IMR-90 (cell line): ENCODE results near the gene MFSD6. TPM values are rescaled to one million over a fixed set of nuclear protein-coding genes. Genes with fewer than 3 reads are reported as not detected.
"Not testable (repeated sequence)": the region's sequence is repeated elsewhere in the genome, so short reads cannot be mapped to it uniquely, and the experiment has no call there.

Experiments
- ATAC-seq: fragments of 200-7000 bp; cut with Tn5 transposase; 2 replicates; pipeline ENCODE4 v1.9.1; 2020; ENCODE audit warnings: low read depth, mild to moderate bottlenecking, moderate library complexity
- BruUV-seq: library from RNA; stranded (reverse); fragments of 400-500 nt; replicated peaks from 2 replicates; lab custom pipeline; 2021; lab: Mats Ljungman, UMichigan
- CTCF ChIA-PET: fragments of 300-600 bp; formaldehyde crosslinking; extraction: SDS; loops from one replicate; lab custom pipeline; 2021; ENCODE audit warnings: antibody characterized with exemption; lab: Yijun Ruan, JAX
- POLR2A ChIA-PET: fragments of 300-600 bp; sonication (Branson Sonifier 250); formaldehyde crosslinking; loops from one replicate; lab custom pipeline; 2022; ENCODE audit warnings: antibody characterized with exemption; ENCODE audit not compliant: unreplicated experiment; lab: Charles Lee
- DNase-seq: peaks from one replicate; pipeline ENCODE4 v3.0.0; 2013
- H2AFZ ChIP-seq: replicated peaks from 2 replicates; pipeline ENCODE3; 2013; ENCODE audit warnings: low read length, mild to moderate bottlenecking; ENCODE audit not compliant: poor library complexity
- H2AK5ac ChIP-seq: 2 replicates; pipeline ENCODE4 v1.6.1; 2013; ENCODE audit warnings: low read depth, low read length, inconsistent platforms
- H2AK9ac ChIP-seq: replicated peaks from 2 replicates; pipeline ENCODE3; 2013; ENCODE audit warnings: mild to moderate bottlenecking, low read depth, low read length, moderate library complexity; ENCODE audit not compliant: poor library complexity
- H2BK120ac ChIP-seq: 2 replicates; pipeline ENCODE4 v1.6.1; 2013; ENCODE audit warnings: low read depth, low read length, inconsistent platforms
- H2BK15ac ChIP-seq: 3 replicates; pipeline ENCODE4 v1.6.1; 2013; ENCODE audit warnings: low read depth, low read length, inconsistent platforms
- H2BK20ac ChIP-seq: 2 replicates; pipeline ENCODE4 v1.6.1; 2013; ENCODE audit warnings: low read depth, mild to moderate bottlenecking, inconsistent platforms, low read length, moderate library complexity
- H2BK5ac ChIP-seq: 2 replicates; pipeline ENCODE4 v1.6.1; 2013; ENCODE audit warnings: mild to moderate bottlenecking, low read depth, low read length, inconsistent platforms; ENCODE audit not compliant: poor library complexity, severe bottlenecking
- H3K14ac ChIP-seq: replicated peaks from 2 replicates; pipeline ENCODE4 v1.6.1; 2013; ENCODE audit warnings: low read depth, low read length, inconsistent platforms
- H3K18ac ChIP-seq: 2 replicates; pipeline ENCODE4 v1.6.1; 2013; ENCODE audit warnings: low read depth, low read length, control low read depth
- H3K23ac ChIP-seq: 2 replicates; pipeline ENCODE4 v1.6.1; 2013; ENCODE audit warnings: low read depth, low read length, inconsistent platforms
- H3K27ac ChIP-seq: 2 replicates; pipeline ENCODE4 v1.5.1; 2013; ENCODE audit warnings: mild to moderate bottlenecking, control low read depth, low read length; ENCODE audit not compliant: insufficient read depth
- H3K27me3 ChIP-seq: 2 replicates; pipeline ENCODE4 v1.6.1; 2013; ENCODE audit warnings: low read length; ENCODE audit not compliant: control insufficient read depth, insufficient read depth
- H3K36me3 ChIP-seq: 2 replicates; pipeline ENCODE4 v1.6.1; 2013; ENCODE audit warnings: low read length, mixed read lengths; ENCODE audit not compliant: control insufficient read depth, insufficient read depth
- H3K4ac ChIP-seq: 2 replicates; pipeline ENCODE4 v1.6.1; 2013; ENCODE audit warnings: low read depth, low read length, inconsistent platforms
- H3K4me1 ChIP-seq: 2 replicates; pipeline ENCODE4 v1.6.1; 2013; ENCODE audit warnings: low read length, mixed read lengths; ENCODE audit not compliant: control insufficient read depth, insufficient read depth
- H3K4me2 ChIP-seq: 2 replicates; pipeline ENCODE4 v1.6.1; 2013; ENCODE audit warnings: low read depth, mild to moderate bottlenecking, control low read depth, low read length, moderate library complexity
- H3K4me3 ChIP-seq: 2 replicates; pipeline ENCODE4 v1.5.1; 2013; ENCODE audit warnings: low read depth, mild to moderate bottlenecking, control low read depth, low read length, moderate library complexity; ENCODE audit not compliant: insufficient read depth
- H3K56ac ChIP-seq: 2 replicates; pipeline ENCODE4 v1.6.1; 2013; ENCODE audit warnings: low read length, inconsistent platforms; ENCODE audit not compliant: insufficient read depth; ENCODE audit errors: extremely low read depth
- H3K79me1 ChIP-seq, 2 experiments: 2 replicates each; pipeline ENCODE4 v1.6.1; 2013; ENCODE audit warnings: low read length in 2 of 2, inconsistent platforms in 1 of 2, low read depth in 1 of 2
- H3K9ac ChIP-seq: 2 replicates; pipeline ENCODE4 v1.6.1; 2013; ENCODE audit warnings: low read depth, low read length, control low read depth
- H3K9me1 ChIP-seq: 2 replicates; pipeline ENCODE4 v1.6.1; 2013; ENCODE audit warnings: low read length, inconsistent platforms; ENCODE audit not compliant: insufficient read depth
- H3K9me3 ChIP-seq: 2 replicates; pipeline ENCODE4 v1.6.1; 2013; ENCODE audit warnings: low read length; ENCODE audit not compliant: control insufficient read depth, insufficient read depth
- H4K20me1 ChIP-seq: 2 replicates; pipeline ENCODE4 v1.6.1; 2013; ENCODE audit warnings: low read length, inconsistent platforms; ENCODE audit not compliant: insufficient read depth
- H4K5ac ChIP-seq: 2 replicates; pipeline ENCODE4 v1.6.1; 2013; ENCODE audit warnings: mild to moderate bottlenecking, low read depth, low read length, control low read depth
- H4K8ac ChIP-seq, 2 experiments: 2 replicates each; pipeline ENCODE4 v1.6.1; 2013; ENCODE audit warnings: low read depth in 2 of 2, low read length in 2 of 2, control low read depth in 1 of 2, inconsistent platforms in 1 of 2
- H4K91ac ChIP-seq: 2 replicates; pipeline ENCODE4 v1.6.1; 2013; ENCODE audit warnings: low read depth, low read length, inconsistent platforms; ENCODE audit not compliant: insufficient read depth
- MAFK ChIP-seq: IDR thresholded peaks from 2 replicates; pipeline ENCODE4 v1.6.1; 2012; ENCODE audit warnings: low read depth, low read length, improper control_type of control experiment
- WGBS, 2 experiments: methylation state at CpG; one replicate each; pipeline versions ENCODE4 v1.1.5 to v1.1.7; 2013; ENCODE audit warnings: missing lambda C conversion rate in 2 of 2; ENCODE audit not compliant: insufficient read length in 1 of 2; ENCODE audit errors: extremely low coverage in 2 of 2; 5-methylcytosine and 5-hydroxymethylcytosine counted together
- dilution Hi-C: fragments of 300-500 bp; cut with HindIII; formaldehyde crosslinking; loops from one replicate; pipeline ENCODE4 v1.14.3; 2018; ENCODE audit warnings: low sequenced_read_pairs; ENCODE audit not compliant: unreplicated experiment
- in situ Hi-C: fragments of 300-500 bp; cut with MboI; formaldehyde crosslinking; loops from 3 replicates; pipeline ENCODE4 v1.14.3; 2019; ENCODE audit warnings: low sequenced_read_pairs, inconsistent platforms, mixed read lengths
- intact Hi-C: fragments of 100-400 bp; cut with micrococcal nuclease; formaldehyde crosslinking; loops from 2 replicates; pipeline ENCODE4 v1.10.0; 2022
- polyA plus RNA-seq, 3 experiments: library from polyadenylated mRNA; depleted of rRNA; stranded (reverse); fragments of >200 nt; gene quantifications; 2 replicates each; pipeline ENCODE4 v1.2.3, GENCODE V29; 2012; ENCODE audit warnings: low replicate concordance in 1 of 3
- total RNA-seq: library from RNA; depleted of rRNA; stranded (reverse); fragments of >200 nt; gene quantifications from 2 replicates; pipeline ENCODE4 v1.2.3, GENCODE V29; 2012

The MFSD6 gene
- total and polyA plus RNA-seq, 2 of the 4 experiments (the other 2 are of a cell fraction) = 4.2 to 7.7 TPM

GRCh38 chr2:190507135-190507534, 99.0 kb downstream of the MFSD6 start:
- H3K9me3 ChIP-seq = no peaks in the 10 kb centered on the region
- H3K79me1 ChIP-seq = 0 out of 4 replicates have a peak, but pooled peaks cover 0 to 2% of the 10 kb centered on the region in 2 experiments
- CTCF ChIA-PET = no interaction called here
- H3K4me3 ChIP-seq = no peak overlapping the region
- H3K9me1 ChIP-seq = peaks cover 6% of the 10 kb centered on the region
- no TSS peak for BruUV-seq
- in situ Hi-C loops (loop anchor here (5.0 to 10.0 kb wide), 2 partner anchors 92 to 415 kb away; no protein-coding TSS in a partner anchor), intact Hi-C loops (no loop called here), dilution Hi-C loops (no loop called here)
- peaks cover 8% of the 10 kb centered on the region for H3K4me1 ChIP-seq
- H2BK5ac ChIP-seq = no peak overlapping the region
- H3K14ac ChIP-seq = no peak overlapping the region
- H4K5ac ChIP-seq = no peak overlapping the region
- no peak for ATAC-seq
- H2BK15ac ChIP-seq = no peak overlapping the region
- 100% methylated on average over 1 of the region's 4 CpGs; no CpG with 5 or more reads in 1 of the 2 experiments for WGBS, 2 experiments
- H4K8ac ChIP-seq = no peak overlapping the region
- H3K27me3 ChIP-seq = no peaks in the 10 kb centered on the region
- no peak overlapping the region for H2BK120ac ChIP-seq
- H2AK9ac ChIP-seq = no peak overlapping the region
- no peak overlapping the region for H3K4ac ChIP-seq
- no peak overlapping the region for H2BK20ac ChIP-seq
- peaks cover 1% of the 10 kb centered on the region; the same call in 1 of the 2 replicates for H3K36me3 ChIP-seq
- no peak overlapping the region for H3K4me2 ChIP-seq
- H3K23ac ChIP-seq = no peak overlapping the region
- H4K20me1 ChIP-seq = no peaks in the 10 kb centered on the region
- H3K18ac ChIP-seq = no peak overlapping the region
- no peak overlapping the region for H3K27ac ChIP-seq
- no peak overlapping the region for H3K56ac ChIP-seq
- no peak for DNase-seq
- TF ChIP-seq MAFK = no peak
- no peak overlapping the region for H3K9ac ChIP-seq
- no peak overlapping the region for H2AK5ac ChIP-seq
- H4K91ac ChIP-seq = no peak overlapping the region
- POLR2A ChIA-PET = no interaction called here
- no peak overlapping the region for H2AFZ ChIP-seq

- H3K27ac ChIP-seq, H3K4me3 ChIP-seq, H2BK15ac ChIP-seq, H2BK20ac ChIP-seq, H4K91ac ChIP-seq, H3K23ac ChIP-seq, H2BK5ac ChIP-seq, intact Hi-C loops, dilution Hi-C loops, H3K4ac ChIP-seq, H2AK5ac ChIP-seq, H3K9ac ChIP-seq, H4K8ac ChIP-seq, H4K20me1 ChIP-seq, H3K4me2 ChIP-seq, H2AFZ ChIP-seq, DNase-seq, H2BK120ac ChIP-seq, H3K14ac ChIP-seq, H3K56ac ChIP-seq, H3K36me3 ChIP-seq, H3K9me3 ChIP-seq, H3K79me1 ChIP-seq, H4K5ac ChIP-seq, H2AK9ac ChIP-seq, H3K4me1 ChIP-seq, POLR2A ChIA-PET, H3K18ac ChIP-seq, H3K9me1 ChIP-seq, ATAC-seq, H3K27me3 ChIP-seq, BruUV-seq: not testable (repeated sequence)
- 100% methylated on average over 4 of the region's 5 CpGs; no CpG with 5 or more reads in 1 of the 2 experiments for WGBS, 2 experiments
- in situ Hi-C loops = loop anchor here (5.0 to 10.0 kb wide), 2 partner anchors 95 to 418 kb away; no protein-coding TSS in a partner anchor
- CTCF ChIA-PET = interaction anchor here (1.0 kb wide), 1 partner anchor 421 kb away, joined by 3 read pairs; no protein-coding TSS in a partner anchor
These were observed 101.7 kb downstream of the MFSD6 start for GRCh38 chr2:190509895-190510294.
